GM19043 (cell line): ENCODE results near the gene VPS26A.
"Not testable (repeated sequence)": the region's sequence is repeated elsewhere in the genome, so short reads cannot be mapped to it uniquely, and the experiment has no call there.

Experiments
- ATAC-seq: cut with Tn5 transposase; IDR thresholded peaks from one replicate; pipeline ENCODE4 v1.9.1; 2021; ENCODE audit warnings: low read depth; ENCODE audit not compliant: unreplicated experiment

VPS26A gene

GRCh38 chr10:69172241-69172982, 48.4 kb downstream of the VPS26A start:
- no peak for ATAC-seq

- not testable (repeated sequence) for ATAC-seq
These were observed 51.3 kb downstream of the VPS26A start for GRCh38 chr10:69175326-69175725.

GRCh38 chr10:69176823-69177222, 52.8 kb downstream of the VPS26A start:
- ATAC-seq, result no peak

- ATAC-seq, result no peak
These were observed 55.2 kb downstream of the VPS26A start for GRCh38 chr10:69179089-69179742.

GRCh38 chr10:69179743-69180524, 56.0 kb downstream of the VPS26A start, which contains the start of gene SUPV3L1:
Gene SUPV3L1 (plus strand): TSS chr10:69180234. CDS start chr10:69180292, 58 bp downstream.
- ATAC-seq, result peak; percentile 67

GRCh38 chr10:69180525-69181204, 56.7 kb downstream of the VPS26A start:
- ATAC-seq, result no peak

- ATAC-seq, result no peak
These were observed 57.5 kb downstream of the VPS26A start for GRCh38 chr10:69181433-69181832.

- no peak for ATAC-seq
These were observed 58.0 kb downstream of the VPS26A start for GRCh38 chr10:69182005-69182404.

- ATAC-seq, result no peak
These were observed 62.5 kb downstream of the VPS26A start for GRCh38 chr10:69186524-69186923.

- ATAC-seq, result no peak
These were observed 77.1 kb downstream of the VPS26A start for GRCh38 chr10:69201045-69201444.

GRCh38 chr10:69202332-69202731, 78.4 kb downstream of the VPS26A start:
- no peak for ATAC-seq

- no peak for ATAC-seq
These were observed 84.8 kb downstream of the VPS26A start for GRCh38 chr10:69208761-69209160.

- no peak for ATAC-seq
These were observed 86.0 kb downstream of the VPS26A start for GRCh38 chr10:69209787-69210484.

- no peak for ATAC-seq
These were observed 87.1 kb downstream of the VPS26A start for GRCh38 chr10:69211104-69211503.

- ATAC-seq, result no peak
These were observed 87.5 kb downstream of the VPS26A start for GRCh38 chr10:69211524-69211923.

GRCh38 chr10:69213591-69214311, 89.8 kb downstream of the VPS26A start:
- no peak for ATAC-seq

- ATAC-seq, result no peak
These were observed 90.7 kb downstream of the VPS26A start for GRCh38 chr10:69214666-69215131.

- no peak for ATAC-seq
These were observed 91.6 kb downstream of the VPS26A start for GRCh38 chr10:69215405-69216171.
